HG03439 (cell line): ENCODE results near the gene ZNF487.
"Not testable (repeated sequence)": the region's sequence is repeated elsewhere in the genome, so short reads cannot be mapped to it uniquely, and the experiment has no call there.

ENCODE experiments used
- ATAC-seq: cut with Tn5 transposase; IDR thresholded peaks from one replicate; pipeline ENCODE4 v1.9.1; 2021; ENCODE audit warnings: mild to moderate bottlenecking, moderate library complexity; ENCODE audit not compliant: unreplicated experiment

The ZNF487 gene

GRCh38 chr10:43403911-43404703 lies 32.8 kb upstream of the ZNF487 start:
- no peak for ATAC-seq

GRCh38 chr10:43404704-43405084 lies 32.2 kb upstream of the ZNF487 start:
- ATAC-seq = no peak

DNA sequence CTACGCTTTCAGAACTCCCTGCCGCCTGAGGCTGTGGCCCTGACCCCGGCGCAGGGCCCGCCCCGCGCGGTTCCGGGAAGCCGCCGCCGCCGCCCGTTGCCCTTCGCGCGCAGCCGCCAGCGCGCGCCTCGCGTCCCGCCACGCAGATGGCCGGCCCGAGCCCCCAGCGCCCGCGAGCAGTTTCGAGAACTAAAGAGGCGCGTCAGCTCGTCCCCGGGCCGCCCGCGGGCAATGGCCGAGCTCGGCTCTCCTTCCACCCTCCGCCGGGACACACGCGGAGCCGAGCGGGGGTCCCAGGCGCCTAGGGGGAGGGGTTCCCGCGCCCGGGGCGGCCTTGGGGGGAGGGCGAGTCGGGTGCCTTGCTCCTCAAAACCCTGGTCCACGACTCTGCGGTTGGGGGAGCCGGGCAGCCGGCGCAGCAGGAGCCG lies 29.7 kb upstream of the ZNF487 start:
- ATAC-seq = peak; percentile 22

- ATAC-seq = peak; percentile 53
Observed at GRCh38 chr10:43407576-43408330, 29.2 kb upstream of the ZNF487 start.

- peak; percentile 0 for ATAC-seq
Observed at GRCh38 chr10:43408331-43408709, 28.6 kb upstream of the ZNF487 start.

DNA sequence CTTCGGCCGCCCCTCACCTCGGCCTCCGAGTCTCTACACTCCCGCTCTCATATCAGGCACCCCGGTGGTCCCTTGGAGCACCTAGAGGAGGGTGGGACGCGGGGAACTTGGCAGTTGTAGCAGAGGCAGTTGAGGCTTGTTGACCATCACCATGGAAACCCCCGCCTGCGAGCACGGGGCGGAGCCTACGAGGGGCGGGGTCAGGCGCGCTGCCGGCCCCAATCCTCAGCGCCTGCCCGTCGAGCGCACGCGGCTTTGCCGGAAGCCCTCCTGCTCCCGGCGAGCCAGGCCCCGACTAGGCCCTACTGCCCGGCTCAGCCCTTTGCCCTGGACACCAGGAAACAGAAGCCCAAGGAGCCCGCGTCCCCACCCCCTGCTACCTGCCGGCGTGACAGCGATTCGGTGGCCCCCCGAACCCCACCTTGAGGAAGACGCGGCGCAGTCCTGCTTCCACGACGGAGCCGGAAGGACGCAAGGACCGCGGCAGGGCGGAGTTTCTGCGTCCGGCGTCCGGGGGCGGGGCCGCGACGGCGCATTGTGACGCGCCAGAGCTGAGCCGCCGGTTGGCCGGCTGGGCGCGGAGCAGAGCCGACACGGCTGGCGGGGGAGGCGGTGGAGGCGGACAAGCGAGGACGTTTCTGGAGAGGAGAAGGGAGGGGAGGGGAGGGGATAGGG lies 28.1 kb upstream of the ZNF487 start, which contains the start of gene HNRNPF:
TSS of gene HNRNPF (minus strand) at position 477 of the 675 bp plus-strand sequence. CDS start 21,302 bp downstream, outside the sequence.
- ATAC-seq = peak; percentile 63

DNA sequence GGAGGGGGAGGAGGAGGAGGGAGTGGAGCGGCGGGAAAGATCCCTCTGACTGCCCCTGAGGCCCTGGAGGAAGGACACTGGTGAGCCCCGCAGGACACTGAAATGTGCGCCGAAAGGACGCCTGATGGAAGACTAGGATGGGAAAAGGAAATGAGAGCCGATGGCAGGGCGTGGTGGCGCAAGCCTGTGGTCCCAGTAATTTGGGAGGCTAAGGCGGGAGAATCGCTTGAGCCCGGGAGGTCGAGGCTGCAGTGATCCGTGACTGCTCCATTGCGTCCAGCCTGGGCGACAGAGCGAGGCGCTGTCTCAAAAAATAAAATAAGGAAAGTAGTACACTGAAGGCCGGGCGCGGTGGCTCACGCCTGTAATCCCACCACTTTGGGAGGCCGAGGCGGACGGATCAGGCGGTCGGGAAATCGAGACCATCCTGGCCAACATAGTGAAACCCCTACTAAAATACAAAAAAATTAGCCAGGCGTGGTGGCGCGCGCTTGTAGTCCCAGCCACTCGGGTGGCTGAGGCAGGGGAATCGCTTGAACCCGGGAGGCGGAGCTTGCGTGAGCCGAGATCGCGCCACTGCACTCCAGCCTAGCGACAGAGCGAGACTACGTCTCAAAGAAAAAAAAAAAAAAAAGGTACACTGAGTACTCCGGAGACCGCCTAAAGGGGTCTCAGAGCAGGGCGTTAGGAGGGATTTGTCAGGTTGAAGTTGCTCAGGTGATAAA lies 27.4 kb upstream of the ZNF487 start:
- no peak for ATAC-seq

GRCh38 chr10:43410345-43410744 lies 26.6 kb upstream of the ZNF487 start:
- no peak for ATAC-seq

- ATAC-seq = no peak
Observed at GRCh38 chr10:43411536-43411935, 25.4 kb upstream of the ZNF487 start.

DNA sequence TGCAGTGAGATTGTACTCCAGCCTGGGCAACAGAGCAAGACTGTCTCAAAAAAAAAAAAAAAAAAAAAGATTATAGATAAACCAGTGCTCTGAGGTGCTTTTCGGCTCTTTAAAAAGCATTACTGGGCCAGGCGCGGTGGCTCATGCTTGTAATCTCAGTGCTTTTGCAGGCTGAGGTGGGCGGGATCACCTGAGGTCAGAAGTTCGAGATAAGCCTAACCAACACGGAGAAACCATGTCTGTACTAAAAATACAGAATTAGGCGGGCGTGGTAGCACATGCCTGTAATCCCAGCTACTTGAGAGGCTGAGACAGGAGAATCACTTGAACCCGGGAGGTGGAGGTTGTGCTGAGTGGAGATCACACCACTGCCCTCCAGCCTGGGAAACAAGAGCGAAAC lies 21.4 kb upstream of the ZNF487 start:
- ATAC-seq = no peak

- ATAC-seq = no peak
Observed at GRCh38 chr10:43417950-43418768, 18.8 kb upstream of the ZNF487 start.

DNA sequence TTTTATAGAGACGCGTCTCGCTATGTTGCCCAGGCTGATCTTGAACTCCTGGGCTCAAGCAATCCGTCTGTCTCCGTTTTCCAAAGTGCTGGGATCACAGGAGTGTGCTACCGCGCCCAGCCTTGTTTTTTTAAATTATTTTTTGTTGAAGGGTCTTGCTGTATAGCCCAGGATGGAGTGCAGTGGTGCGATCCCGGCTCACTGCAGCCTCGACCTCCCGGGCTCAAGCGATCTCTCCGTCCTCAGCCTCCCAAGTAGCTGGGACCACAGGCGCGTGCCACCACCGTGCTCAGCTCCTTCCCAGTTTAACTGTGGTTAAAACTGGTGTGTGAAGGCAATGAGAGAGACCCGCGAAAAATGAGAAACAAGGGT lies 16.9 kb upstream of the ZNF487 start:
- no peak for ATAC-seq

GRCh38 chr10:43420369-43421200 lies 16.3 kb upstream of the ZNF487 start:
- ATAC-seq = peak; percentile 87

- ATAC-seq = no peak
Observed at GRCh38 chr10:43421201-43421507, 15.8 kb upstream of the ZNF487 start.

GRCh38 chr10:43421519-43421918 lies 15.4 kb upstream of the ZNF487 start:
- ATAC-seq = no peak

GRCh38 chr10:43421944-43422343 lies 15.0 kb upstream of the ZNF487 start:
- ATAC-seq = not testable (repeated sequence)

- no peak for ATAC-seq
Observed at GRCh38 chr10:43424416-43424815, 12.5 kb upstream of the ZNF487 start.

DNA sequence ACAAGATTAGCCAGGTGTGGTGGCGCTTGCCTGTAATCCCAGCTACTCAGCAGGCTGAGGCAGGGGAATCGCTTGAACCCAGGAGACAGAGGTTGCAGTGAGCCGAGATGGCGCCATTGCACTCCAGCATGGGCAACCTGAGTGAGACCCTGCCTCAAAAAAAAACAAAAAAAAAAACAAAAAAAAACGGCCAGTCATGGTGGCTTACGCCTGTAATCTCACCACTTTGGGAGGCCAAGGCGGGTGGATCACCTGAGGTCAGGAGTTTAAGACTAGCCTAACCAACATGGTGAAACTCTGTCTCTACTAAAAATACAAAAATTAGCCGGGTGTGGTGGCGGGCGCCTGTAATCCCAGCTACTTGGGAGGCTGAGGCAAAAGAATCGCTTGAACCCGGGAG lies 10.4 kb upstream of the ZNF487 start:
- ATAC-seq = not testable (repeated sequence)

GRCh38 chr10:43427166-43427825 lies 9.6 kb upstream of the ZNF487 start:
- no peak for ATAC-seq
